ENCODE results near the gene RASL11B. TPM values are rescaled to one million over a fixed set of nuclear protein-coding genes. Genes with fewer than 3 reads are reported as not detected.

Gene RASL11B
- total RNA-seq, 2 experiments from 2014 or later: 0.17 to 0.22 TPM

Other genes with a start within 250 kb of the RASL11B start
- 1 to 10 TPM; 8.3 to 9.1 TPM for gene USP46, start 203.0 kb upstream of the RASL11B start, total RNA-seq
- gene ERVMER34-1, start 110.9 kb upstream of the RASL11B start, total RNA-seq: not detected